HCT116 (cell line): ENCODE results near the gene OR52B4. TPM values are rescaled to one million over a fixed set of nuclear protein-coding genes. Genes with fewer than 3 reads are reported as not detected.
"Not testable (repeated sequence)": the region's sequence is repeated elsewhere in the genome, so short reads cannot be mapped to it uniquely, and the experiment has no call there.

Experiments
- ATAC-seq: fragments of 200-7000 bp; cut with Tn5 transposase; 2 replicates; pipeline ENCODE4 v1.9.1; 2020; ENCODE audit warnings: mild to moderate bottlenecking, moderate library complexity
- BruUV-seq: library from RNA; stranded (reverse); fragments of 400-500 nt; replicated peaks from 2 replicates; lab custom pipeline; 2021; lab: Mats Ljungman, UMichigan
- CTCF ChIA-PET: fragments of 300-600 bp; sonication (Branson Sonifier 250); formaldehyde crosslinking; loops from one replicate; lab custom pipeline; 2021; ENCODE audit warnings: antibody characterized with exemption; lab: Charles Lee
- POLR2A ChIA-PET: fragments of 300-600, 350-600 bp; sonication (Branson Sonifier 250); formaldehyde crosslinking; loops from one replicate; lab custom pipeline; 2021; ENCODE audit warnings: antibody characterized with exemption; lab: Charles Lee
- RAD21 ChIA-PET, 2 experiments: fragments of 300-600 bp; sonication (Branson Sonifier 250); formaldehyde crosslinking; loops; one replicate each; lab custom pipeline; 2023; ENCODE audit warnings: low total read pairs in 2 of 2; ENCODE audit not compliant: uncharacterized antibody in 2 of 2, unreplicated experiment in 2 of 2, low non-redundant PET in 1 of 2; lab: Charles Lee
- DNase-seq: peaks from one replicate; pipeline ENCODE4 v3.0.0-alpha.2; 2010; ENCODE audit warnings: low read depth, low spot score
- H2AFZ ChIP-seq: fragments of 200-600 bp; shearing (Covaris generic), sonication (generic); 2 replicates; pipeline ENCODE4 v1.6.1; 2017; ENCODE audit warnings: low read depth, mixed run types, mixed read lengths, antibody characterized with exemption, low read length; ENCODE audit not compliant: poor library complexity, severe bottlenecking
- H3K27ac ChIP-seq: 2 replicates; pipeline ENCODE4 v1.5.1; 2012; ENCODE audit warnings: low read depth, low read length
- H3K27me3 ChIP-seq: fragments of 200-600 bp; sonication (generic); 2 replicates; pipeline ENCODE4 v1.6.1; 2016; ENCODE audit warnings: mixed run types, low read length, mixed read lengths; ENCODE audit not compliant: insufficient read depth
- H3K36me3 ChIP-seq, 2 experiments: fragments of 200-500 bp in 1 of 2; fragments of 200-600 bp in 1 of 2; sonication (Bioruptor generic) in 1 of 2; sonication (generic) in 1 of 2; 2 replicates each; pipeline versions ENCODE4 v1.5.1 to v1.6.1; 2014 to 2016; ENCODE audit warnings: low read length in 2 of 2, inconsistent platforms in 1 of 2, mixed read lengths in 1 of 2, mixed run types in 1 of 2; ENCODE audit not compliant: insufficient read depth in 2 of 2, control insufficient read depth in 1 of 2
- H3K4me1 ChIP-seq, 2 experiments: fragments of 200-600 bp in 1 of 2; sonication (generic) in 1 of 2; 2 replicates each; pipeline versions ENCODE4 v1.5.1 to v1.6.1; 2012 to 2017; ENCODE audit warnings: low read length in 2 of 2, inconsistent platforms in 1 of 2, mild to moderate bottlenecking in 1 of 2, mixed read lengths in 1 of 2, mixed run types in 1 of 2, moderate library complexity in 1 of 2; ENCODE audit not compliant: insufficient read depth in 2 of 2, control insufficient read depth in 1 of 2
- H3K4me2 ChIP-seq: fragments of 200-600 bp; sonication (generic); 2 replicates; pipeline ENCODE4 v1.6.1; 2017; ENCODE audit warnings: mixed run types, low read length, mixed read lengths
- H3K4me3 ChIP-seq, 2 experiments: fragments of 200-600 bp in 1 of 2; sonication (generic) in 1 of 2; replicated peaks in 1 of 2; 2 replicates each; pipeline ENCODE4 v1.5.1; 2011 to 2016; ENCODE audit warnings: low read length in 2 of 2, control low read depth in 1 of 2, low read depth in 1 of 2, mild to moderate bottlenecking in 1 of 2, mixed read lengths in 1 of 2, mixed run types in 1 of 2
- H3K79me2 ChIP-seq: fragments of 200-600 bp; sonication (generic); 2 replicates; pipeline ENCODE4 v1.6.1; 2017; ENCODE audit warnings: mild to moderate bottlenecking, mixed run types, low read length, moderate library complexity, mixed read lengths; ENCODE audit not compliant: insufficient read depth
- H3K9ac ChIP-seq: fragments of 200-600 bp; sonication (generic); 2 replicates; pipeline ENCODE4 v1.6.1; 2016; ENCODE audit warnings: low read length, mixed read lengths
- H3K9me2 ChIP-seq: fragments of 200-600 bp; sonication (generic), shearing (Covaris generic); 2 replicates; pipeline ENCODE4 v1.6.1; 2017; ENCODE audit warnings: mixed run types, mild to moderate bottlenecking, moderate library complexity; ENCODE audit not compliant: insufficient read depth
- H3K9me3 ChIP-seq, 2 experiments: fragments of 200-500 bp in 1 of 2; fragments of 200-600 bp in 1 of 2; sonication (Bioruptor generic) in 1 of 2; sonication (generic) in 1 of 2; 2 replicates each; pipeline ENCODE4 v1.6.1; 2014 to 2017; ENCODE audit warnings: low read length in 2 of 2, mixed read lengths in 2 of 2, inconsistent platforms in 1 of 2, low read depth in 1 of 2, mild to moderate bottlenecking in 1 of 2, mixed run types in 1 of 2, moderate library complexity in 1 of 2; ENCODE audit not compliant: control insufficient read depth in 1 of 2, insufficient read depth in 1 of 2
- H4K20me1 ChIP-seq: fragments of 200-600 bp; sonication (generic), shearing (Covaris generic); 2 replicates; pipeline ENCODE4 v1.6.1; 2017; ENCODE audit warnings: mixed run types, mild to moderate bottlenecking, moderate library complexity; ENCODE audit not compliant: insufficient read depth
- CEBPB ChIP-seq: IDR thresholded peaks from 2 replicates; pipeline ENCODE4 v1.6.1; 2012; ENCODE audit warnings: low read depth
- CTCF ChIP-seq, 3 experiments: fragments of 200-600 bp in 1 of 3; sonication (generic) in 1 of 3; IDR thresholded peaks in 2 of 3; conservative IDR thresholded peaks in 1 of 3; 2 replicates each; pipeline ENCODE4 v1.5.1; 2012 to 2017; ENCODE audit warnings: low read depth in 2 of 3, low read length in 2 of 3, antibody characterized with exemption in 1 of 3, borderline replicate concordance in 1 of 3, control low read depth in 1 of 3, mild to moderate bottlenecking in 1 of 3, mixed read lengths in 1 of 3, mixed run types in 1 of 3, moderate library complexity in 1 of 3; ENCODE audit not compliant: insufficient read depth in 1 of 3
- JUND ChIP-seq: IDR thresholded peaks from 2 replicates; pipeline ENCODE4 v1.6.1; 2012
- SIN3A ChIP-seq: IDR thresholded peaks from 2 replicates; pipeline ENCODE4 v1.6.1; 2012; ENCODE audit warnings: low read depth
- SP1 ChIP-seq: IDR thresholded peaks from 2 replicates; pipeline ENCODE4 v1.6.1; 2012; ENCODE audit warnings: low read depth
- TCF7L2 ChIP-seq: IDR thresholded peaks from 2 replicates; pipeline ENCODE4 v1.7.0; 2011; ENCODE audit warnings: borderline replicate concordance, inconsistent platforms; ENCODE audit not compliant: insufficient read depth, insufficient read length; ENCODE audit errors: extremely low read depth
- YY1 ChIP-seq: IDR thresholded peaks from 2 replicates; pipeline ENCODE4 v1.6.1; 2011; ENCODE audit warnings: low read length, low read depth, moderate library complexity, mild to moderate bottlenecking; ENCODE audit not compliant: insufficient replicate concordance; ENCODE audit errors: extremely low read depth
- ZBTB33 ChIP-seq: IDR thresholded peaks from 2 replicates; pipeline ENCODE4 v1.6.1; 2011; ENCODE audit warnings: mild to moderate bottlenecking, low read length, moderate library complexity; ENCODE audit not compliant: insufficient replicate concordance; ENCODE audit errors: extremely low read depth
- intact Hi-C: fragments of 100-400 bp; cut with micrococcal nuclease; formaldehyde crosslinking; loops from 2 replicates; pipeline ENCODE4 v1.10.0; 2022
- total RNA-seq: library from RNA; stranded (reverse); gene quantifications from one replicate; pipeline ENCODE4 v1.2.1, GENCODE V29; 2021; ENCODE audit not compliant: unreplicated experiment
- TF ChIP-seq, protein P1 (sequence below): IDR thresholded peaks from 2 replicates; pipeline ENCODE4 v1.6.1; 2012; ENCODE audit warnings: low read depth
- TF ChIP-seq, protein P2 (sequence below): IDR thresholded peaks from 2 replicates; pipeline ENCODE4 v1.6.1; 2012

Gene OR52B4
- total RNA-seq, 1 experiment from 2014 or later: not detected

DNA sequence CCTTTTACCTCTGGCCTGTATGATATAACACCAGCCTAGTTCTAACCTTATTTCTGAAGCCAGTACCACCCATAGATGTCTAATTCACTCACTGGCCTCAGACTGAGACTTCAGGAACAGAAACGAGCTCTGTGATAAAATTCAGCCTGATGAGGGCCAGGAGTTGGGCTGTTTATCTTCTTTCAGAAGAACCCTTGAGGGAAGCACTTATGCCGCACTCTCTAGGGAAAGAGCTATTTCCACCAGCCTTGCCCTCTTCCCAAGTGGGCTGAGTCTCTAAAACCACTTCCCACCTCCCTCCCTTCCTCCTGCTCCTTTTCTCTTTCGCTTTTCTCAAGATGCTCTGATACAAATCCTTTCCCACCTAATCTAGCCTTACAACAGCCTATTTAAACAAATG lies 2.0 kb upstream of the OR52B4 start:
- BruUV-seq: no TSS peak
- no peak for DNase-seq
- TF ChIP-seq SIN3A: no peak
- TF ChIP-seq SP1: no peak
- no peak for TF ChIP-seq JUND
- no peak for TF ChIP-seq CEBPB
- no peak for TF ChIP-seq CTCF (IDR thresholded peaks at IDR 0.05 in 2 of 3, conservative IDR thresholded peaks at IDR 0.05 in 1 of 3; ENCODE audit: borderline replicate concordance in 1 of 3, insufficient read depth in 1 of 3, low read depth in 2 of 3, low read length in 2 of 3)
- no peak for TF ChIP-seq TCF7L2
- TF ChIP-seq, protein P1, sequence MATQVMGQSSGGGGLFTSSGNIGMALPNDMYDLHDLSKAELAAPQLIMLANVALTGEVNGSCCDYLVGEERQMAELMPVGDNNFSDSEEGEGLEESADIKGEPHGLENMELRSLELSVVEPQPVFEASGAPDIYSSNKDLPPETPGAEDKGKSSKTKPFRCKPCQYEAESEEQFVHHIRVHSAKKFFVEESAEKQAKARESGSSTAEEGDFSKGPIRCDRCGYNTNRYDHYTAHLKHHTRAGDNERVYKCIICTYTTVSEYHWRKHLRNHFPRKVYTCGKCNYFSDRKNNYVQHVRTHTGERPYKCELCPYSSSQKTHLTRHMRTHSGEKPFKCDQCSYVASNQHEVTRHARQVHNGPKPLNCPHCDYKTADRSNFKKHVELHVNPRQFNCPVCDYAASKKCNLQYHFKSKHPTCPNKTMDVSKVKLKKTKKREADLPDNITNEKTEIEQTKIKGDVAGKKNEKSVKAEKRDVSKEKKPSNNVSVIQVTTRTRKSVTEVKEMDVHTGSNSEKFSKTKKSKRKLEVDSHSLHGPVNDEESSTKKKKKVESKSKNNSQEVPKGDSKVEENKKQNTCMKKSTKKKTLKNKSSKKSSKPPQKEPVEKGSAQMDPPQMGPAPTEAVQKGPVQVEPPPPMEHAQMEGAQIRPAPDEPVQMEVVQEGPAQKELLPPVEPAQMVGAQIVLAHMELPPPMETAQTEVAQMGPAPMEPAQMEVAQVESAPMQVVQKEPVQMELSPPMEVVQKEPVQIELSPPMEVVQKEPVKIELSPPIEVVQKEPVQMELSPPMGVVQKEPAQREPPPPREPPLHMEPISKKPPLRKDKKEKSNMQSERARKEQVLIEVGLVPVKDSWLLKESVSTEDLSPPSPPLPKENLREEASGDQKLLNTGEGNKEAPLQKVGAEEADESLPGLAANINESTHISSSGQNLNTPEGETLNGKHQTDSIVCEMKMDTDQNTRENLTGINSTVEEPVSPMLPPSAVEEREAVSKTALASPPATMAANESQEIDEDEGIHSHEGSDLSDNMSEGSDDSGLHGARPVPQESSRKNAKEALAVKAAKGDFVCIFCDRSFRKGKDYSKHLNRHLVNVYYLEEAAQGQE: no peak
- TF ChIP-seq, protein P2, sequence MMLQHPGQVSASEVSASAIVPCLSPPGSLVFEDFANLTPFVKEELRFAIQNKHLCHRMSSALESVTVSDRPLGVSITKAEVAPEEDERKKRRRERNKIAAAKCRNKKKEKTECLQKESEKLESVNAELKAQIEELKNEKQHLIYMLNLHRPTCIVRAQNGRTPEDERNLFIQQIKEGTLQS: no peak
- no peak for TF ChIP-seq ZBTB33
- TF ChIP-seq YY1: no peak
- intact Hi-C loops: no loop called here
- no peak overlapping the region for H2AFZ ChIP-seq
- ChIA-PET CTCF (no interaction called here), RAD21 (no interaction called here), POLR2A (no interaction called here)
- no peak overlapping the region for H3K4me2 ChIP-seq
- no peaks in the 10 kb centered on the region for H3K79me2 ChIP-seq
- H4K20me1 ChIP-seq: no peaks in the 10 kb centered on the region
- H3K36me3 ChIP-seq: no peaks in the 10 kb centered on the region
- H3K9me2 ChIP-seq: no peaks in the 10 kb centered on the region
- no peaks in the 10 kb centered on the region for H3K4me1 ChIP-seq
- no peak overlapping the region for H3K9ac ChIP-seq
- no peak overlapping the region for H3K4me3 ChIP-seq
- no peak overlapping the region for H3K27ac ChIP-seq
- no peaks in the 10 kb centered on the region for H3K9me3 ChIP-seq
- ATAC-seq: no peak
- peaks cover 24% of the 10 kb centered on the region for H3K27me3 ChIP-seq

GRCh38 chr11:4348142-4348541 lies 20.0 kb downstream of the OR52B4 start:
- H3K9me3 ChIP-seq, H3K4me3 ChIP-seq, H3K9ac ChIP-seq, H3K27me3 ChIP-seq, H3K36me3 ChIP-seq, RAD21 ChIA-PET, intact Hi-C loops, H3K4me1 ChIP-seq, H4K20me1 ChIP-seq, CTCF ChIA-PET, BruUV-seq, H2AFZ ChIP-seq, ATAC-seq, H3K27ac ChIP-seq, H3K79me2 ChIP-seq, H3K9me2 ChIP-seq, H3K4me2 ChIP-seq, POLR2A ChIA-PET, DNase-seq: not testable (repeated sequence)
